Panc1 (cell line): ENCODE results near the gene ADSS1. TPM values are rescaled to one million over a fixed set of nuclear protein-coding genes. Genes with fewer than 3 reads are reported as not detected.
A peak's percentile ranks its signal among the peaks of the same experiment; 100 is the strongest.

ENCODE experiments used
- ATAC-seq: fragments of 200-7000 bp; cut with Tn5 transposase; 2 replicates; pipeline ENCODE4 v1.9.1; 2020; ENCODE audit warnings: mild to moderate bottlenecking, moderate library complexity
- BruUV-seq: library from RNA; stranded (reverse); fragments of 400-500 nt; replicated peaks from 2 replicates; lab custom pipeline; 2021; lab: Mats Ljungman, UMichigan
- CTCF ChIA-PET: fragments of 300-600 bp; sonication (Branson Sonifier 250); formaldehyde crosslinking; loops from one replicate; lab custom pipeline; 2022; ENCODE audit warnings: antibody characterized with exemption; lab: Charles Lee
- POLR2A ChIA-PET: fragments of 300-600 bp; sonication (Branson Sonifier 250); formaldehyde crosslinking; loops from one replicate; lab custom pipeline; 2022; ENCODE audit warnings: antibody characterized with exemption; lab: Charles Lee
- DNase-seq: peaks from one replicate; pipeline ENCODE4 v3.0.0-alpha.2; 2010; ENCODE audit warnings: low read depth, low spot score
- H3K27ac ChIP-seq: 2 replicates; pipeline ENCODE4 v1.5.1; 2011; ENCODE audit warnings: mild to moderate bottlenecking, low read length, inconsistent platforms
- H3K27me3 ChIP-seq: fragments of 200-500 bp; sonication (Bioruptor generic); 2 replicates; pipeline ENCODE4 v1.6.0; 2014; ENCODE audit warnings: low read length, inconsistent platforms; ENCODE audit not compliant: control insufficient read depth, insufficient read depth
- H3K36me3 ChIP-seq: fragments of 200-500 bp; sonication (Bioruptor generic); 2 replicates; pipeline ENCODE4 v1.5.1; 2014; ENCODE audit warnings: inconsistent platforms, mild to moderate bottlenecking, low read length, moderate library complexity; ENCODE audit not compliant: control insufficient read depth, insufficient read depth
- H3K4me1 ChIP-seq: 2 replicates; pipeline ENCODE4 v1.5.1; 2011; ENCODE audit warnings: inconsistent platforms, mild to moderate bottlenecking, low read length, moderate library complexity; ENCODE audit not compliant: control insufficient read depth, insufficient read depth
- H3K4me3 ChIP-seq, 2 experiments: 2 replicates each; pipeline ENCODE4 v1.5.1; 2011 to 2012; ENCODE audit warnings: low read depth in 2 of 2, low read length in 2 of 2, mild to moderate bottlenecking in 2 of 2, inconsistent platforms in 1 of 2, moderate library complexity in 1 of 2
- H3K9me3 ChIP-seq: fragments of 200-500 bp; sonication (Bioruptor generic); 2 replicates; pipeline ENCODE4 v1.5.1; 2014; ENCODE audit warnings: low read depth, mild to moderate bottlenecking, inconsistent platforms, low read length, moderate library complexity; ENCODE audit not compliant: control insufficient read depth, insufficient read depth
- POLR2AphosphoS5 ChIP-seq: IDR thresholded peaks from 2 replicates; pipeline ENCODE4 v1.6.1; 2012; ENCODE audit warnings: mild to moderate bottlenecking, low read depth, low read length, moderate library complexity
- SIN3A ChIP-seq: IDR thresholded peaks from 2 replicates; pipeline ENCODE4 v1.6.1; 2012; ENCODE audit warnings: low read depth, mild to moderate bottlenecking, low read length, moderate library complexity, borderline replicate concordance; ENCODE audit not compliant: insufficient read depth
- TCF7L2 ChIP-seq: IDR thresholded peaks from 2 replicates; pipeline ENCODE4 v1.6.1; 2011; ENCODE audit warnings: mild to moderate bottlenecking, low read depth, low read length, inconsistent platforms
- in situ Hi-C: cut with HindIII; loops from 2 replicates; pipeline ENCODE4 v1.10.0; 2016; ENCODE audit warnings: low sequenced_read_pairs, low pct_unique_long_range_greater_than_20kb
- intact Hi-C: fragments of 100-400 bp; cut with micrococcal nuclease; formaldehyde crosslinking; loops from one replicate; pipeline ENCODE4 v1.10.0; 2022; ENCODE audit not compliant: unreplicated experiment
- total RNA-seq: library from RNA; stranded (reverse); gene quantifications from one replicate; pipeline ENCODE4 v1.2.1, GENCODE V29; 2021; ENCODE audit not compliant: unreplicated experiment
- TF ChIP-seq, protein P1 (sequence below): fragments of 450-650 bp; IDR thresholded peaks from 2 replicates; pipeline ENCODE4 v1.5.1; 2017; ENCODE audit warnings: mild to moderate bottlenecking
- TF ChIP-seq, protein P2 (sequence below), 2 experiments: IDR thresholded peaks; 2 replicates each; pipeline ENCODE4 v1.6.1; 2011 to 2012; ENCODE audit warnings: low read depth in 2 of 2, control low read depth in 1 of 2, low read length in 1 of 2, mild to moderate bottlenecking in 1 of 2, moderate library complexity in 1 of 2; ENCODE audit not compliant: insufficient read depth in 1 of 2

ADSS1 gene
- total RNA-seq, 1 experiment from 2014 or later = 9.4 TPM

DNA sequence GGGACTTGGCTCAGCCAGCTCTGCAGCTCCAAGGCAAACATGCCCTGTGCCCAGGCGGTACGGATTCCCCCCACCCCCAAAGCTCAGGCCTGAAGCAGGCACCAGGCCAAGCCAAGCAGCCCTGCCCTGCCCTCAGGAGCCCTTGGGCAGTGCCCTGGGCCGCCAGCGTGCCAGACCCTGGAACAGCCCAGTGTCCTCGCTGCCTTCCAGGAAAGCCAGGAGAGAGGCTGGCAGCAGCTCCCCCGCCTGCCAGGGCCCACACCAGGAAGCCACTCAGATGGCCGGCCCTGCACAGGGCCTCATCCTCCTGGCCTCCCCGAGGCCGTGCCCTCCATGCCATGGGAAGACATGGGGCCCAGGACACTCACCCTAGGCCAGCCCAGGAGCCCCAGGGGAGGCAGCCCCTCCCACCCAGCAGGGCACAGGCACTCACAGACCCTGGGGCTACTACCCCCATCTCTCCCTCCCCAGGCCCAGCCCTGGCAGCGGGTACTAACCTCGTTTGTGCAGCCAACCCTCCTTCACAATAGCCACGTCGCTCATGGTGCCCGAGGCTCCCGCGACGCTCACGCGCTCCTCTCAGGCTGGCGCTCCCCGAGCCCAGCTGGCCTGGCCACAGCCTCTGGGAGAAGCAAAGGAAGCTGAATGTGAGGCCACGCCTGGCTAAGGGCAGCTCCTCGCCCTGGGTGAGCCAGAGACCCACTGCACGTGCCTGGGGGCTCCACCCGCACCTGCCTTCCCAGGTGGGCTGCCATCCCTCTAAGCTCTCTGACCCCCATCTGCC is 68.3 kb downstream of the ADSS1 start:
- H3K9me3 ChIP-seq = no peaks in the 10 kb centered on the region
- TF ChIP-seq, protein P1, sequence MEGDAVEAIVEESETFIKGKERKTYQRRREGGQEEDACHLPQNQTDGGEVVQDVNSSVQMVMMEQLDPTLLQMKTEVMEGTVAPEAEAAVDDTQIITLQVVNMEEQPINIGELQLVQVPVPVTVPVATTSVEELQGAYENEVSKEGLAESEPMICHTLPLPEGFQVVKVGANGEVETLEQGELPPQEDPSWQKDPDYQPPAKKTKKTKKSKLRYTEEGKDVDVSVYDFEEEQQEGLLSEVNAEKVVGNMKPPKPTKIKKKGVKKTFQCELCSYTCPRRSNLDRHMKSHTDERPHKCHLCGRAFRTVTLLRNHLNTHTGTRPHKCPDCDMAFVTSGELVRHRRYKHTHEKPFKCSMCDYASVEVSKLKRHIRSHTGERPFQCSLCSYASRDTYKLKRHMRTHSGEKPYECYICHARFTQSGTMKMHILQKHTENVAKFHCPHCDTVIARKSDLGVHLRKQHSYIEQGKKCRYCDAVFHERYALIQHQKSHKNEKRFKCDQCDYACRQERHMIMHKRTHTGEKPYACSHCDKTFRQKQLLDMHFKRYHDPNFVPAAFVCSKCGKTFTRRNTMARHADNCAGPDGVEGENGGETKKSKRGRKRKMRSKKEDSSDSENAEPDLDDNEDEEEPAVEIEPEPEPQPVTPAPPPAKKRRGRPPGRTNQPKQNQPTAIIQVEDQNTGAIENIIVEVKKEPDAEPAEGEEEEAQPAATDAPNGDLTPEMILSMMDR = no peak
- TF ChIP-seq SIN3A = no peak
- no peak for TF ChIP-seq POLR2AphosphoS5
- TF ChIP-seq, protein P2, sequence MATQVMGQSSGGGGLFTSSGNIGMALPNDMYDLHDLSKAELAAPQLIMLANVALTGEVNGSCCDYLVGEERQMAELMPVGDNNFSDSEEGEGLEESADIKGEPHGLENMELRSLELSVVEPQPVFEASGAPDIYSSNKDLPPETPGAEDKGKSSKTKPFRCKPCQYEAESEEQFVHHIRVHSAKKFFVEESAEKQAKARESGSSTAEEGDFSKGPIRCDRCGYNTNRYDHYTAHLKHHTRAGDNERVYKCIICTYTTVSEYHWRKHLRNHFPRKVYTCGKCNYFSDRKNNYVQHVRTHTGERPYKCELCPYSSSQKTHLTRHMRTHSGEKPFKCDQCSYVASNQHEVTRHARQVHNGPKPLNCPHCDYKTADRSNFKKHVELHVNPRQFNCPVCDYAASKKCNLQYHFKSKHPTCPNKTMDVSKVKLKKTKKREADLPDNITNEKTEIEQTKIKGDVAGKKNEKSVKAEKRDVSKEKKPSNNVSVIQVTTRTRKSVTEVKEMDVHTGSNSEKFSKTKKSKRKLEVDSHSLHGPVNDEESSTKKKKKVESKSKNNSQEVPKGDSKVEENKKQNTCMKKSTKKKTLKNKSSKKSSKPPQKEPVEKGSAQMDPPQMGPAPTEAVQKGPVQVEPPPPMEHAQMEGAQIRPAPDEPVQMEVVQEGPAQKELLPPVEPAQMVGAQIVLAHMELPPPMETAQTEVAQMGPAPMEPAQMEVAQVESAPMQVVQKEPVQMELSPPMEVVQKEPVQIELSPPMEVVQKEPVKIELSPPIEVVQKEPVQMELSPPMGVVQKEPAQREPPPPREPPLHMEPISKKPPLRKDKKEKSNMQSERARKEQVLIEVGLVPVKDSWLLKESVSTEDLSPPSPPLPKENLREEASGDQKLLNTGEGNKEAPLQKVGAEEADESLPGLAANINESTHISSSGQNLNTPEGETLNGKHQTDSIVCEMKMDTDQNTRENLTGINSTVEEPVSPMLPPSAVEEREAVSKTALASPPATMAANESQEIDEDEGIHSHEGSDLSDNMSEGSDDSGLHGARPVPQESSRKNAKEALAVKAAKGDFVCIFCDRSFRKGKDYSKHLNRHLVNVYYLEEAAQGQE (IDR thresholded peaks at IDR 0.05; ENCODE audit: insufficient read depth in 1 of 2, low read depth in 2 of 2, low read length in 1 of 2) = no peak
- TF ChIP-seq TCF7L2 = no peak
- H3K27ac ChIP-seq = no peak overlapping the region
- ChIA-PET CTCF (interaction anchor here (0.6 kb wide), 1 partner anchor 9 kb away, joined by 3 read pairs; no protein-coding TSS in a partner anchor), POLR2A (no interaction called here)
- in situ Hi-C loops = no loop called here
- BruUV-seq = no TSS peak
- DNase-seq (no peak), ATAC-seq (no peak)
- peaks cover 42% of the 10 kb centered on the region for H3K4me1 ChIP-seq
- H3K4me3 ChIP-seq = no peak overlapping the region
- H3K36me3 ChIP-seq = peaks cover 2% of the 10 kb centered on the region; the same call in 1 of the 2 replicates
- H3K27me3 ChIP-seq = no peaks in the 10 kb centered on the region
- intact Hi-C loops = no loop called here

DNA sequence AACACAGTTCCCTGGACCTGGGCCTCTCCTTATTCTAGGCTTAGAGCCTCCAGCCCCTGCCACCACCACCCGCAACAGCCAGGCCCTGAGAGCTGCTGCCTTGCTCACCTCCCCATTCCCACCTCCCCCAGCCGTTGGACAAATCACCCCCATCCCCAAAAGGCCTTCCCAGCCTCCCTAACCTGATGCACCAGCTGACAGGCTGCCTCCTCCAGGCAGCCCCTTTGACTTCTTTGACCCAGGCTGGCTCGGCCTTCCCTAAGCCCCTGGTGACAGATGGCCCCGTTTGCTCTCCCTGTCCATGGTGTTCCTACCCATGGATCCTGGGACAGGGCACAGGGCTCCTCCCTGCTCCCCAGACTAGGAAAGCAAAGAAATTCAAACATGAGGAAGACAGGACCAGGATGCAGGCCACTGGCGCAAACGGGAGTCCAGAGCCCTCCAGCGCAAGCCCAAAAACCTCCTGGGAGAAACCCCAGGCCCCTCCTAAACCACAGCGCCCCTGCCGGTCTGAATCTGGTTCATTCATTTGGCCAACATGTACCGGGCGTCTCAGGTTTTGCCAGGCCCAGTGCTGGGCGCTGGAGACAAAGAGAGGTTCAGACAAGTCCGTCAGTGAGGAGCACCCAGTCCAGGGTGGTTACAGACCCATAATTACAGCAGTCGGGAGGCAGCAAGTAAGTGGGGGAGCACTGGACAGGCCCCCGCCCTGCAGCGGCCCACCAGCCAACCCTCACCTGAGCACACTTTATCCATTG is 69.1 kb downstream of the ADSS1 start:
- TF ChIP-seq SIN3A (no peak), TCF7L2 (no peak), POLR2AphosphoS5 (no peak)
- TF ChIP-seq, protein P1 = no peak; the same call in 1 of the 2 replicates
- TF ChIP-seq, protein P2 (IDR thresholded peaks at IDR 0.05; ENCODE audit: insufficient read depth in 1 of 2, low read depth in 2 of 2, low read length in 1 of 2) = no peak
- no peak for DNase-seq
- intact Hi-C loops = no loop called here
- in situ Hi-C loops = no loop called here
- POLR2A ChIA-PET = no interaction called here
- H3K9me3 ChIP-seq = no peaks in the 10 kb centered on the region
- no peaks in the 10 kb centered on the region for H3K27me3 ChIP-seq
- H3K27ac ChIP-seq = peak overlapping the region; percentile 81
- peak overlapping the region; percentile 64; a peak in 3 of 4 replicates for H3K4me3 ChIP-seq
- peaks cover 51% of the 10 kb centered on the region for H3K4me1 ChIP-seq
- ATAC-seq = no peak
- CTCF ChIA-PET = no interaction called here
- no TSS peak for BruUV-seq
- peaks cover 2% of the 10 kb centered on the region; the same call in 1 of the 2 replicates for H3K36me3 ChIP-seq
